Peyer's patch (tissue), 4 donors: Measurements from ENCODE around the gene ANO4.

ENCODE experiments used
- CTCF ChIP-seq, 6 experiments: fragments of 450-650 bp in 4 of 6; fragments of 200-600 bp in 2 of 6; sonication (generic) in 1 of 6; IDR thresholded peaks; one replicate each; pipeline ENCODE4 v1.5.1; 2017 to 2019; ENCODE audit warnings: antibody characterized with exemption in 6 of 6, mild to moderate bottlenecking in 3 of 6, moderate library complexity in 1 of 6
- POLR2A ChIP-seq, 2 donors: fragments of 450-650 bp; IDR thresholded peaks; one replicate each; pipeline ENCODE4 v1.5.1; 2017; ENCODE audit warnings: antibody characterized with exemption in 2 of 2, mild to moderate bottlenecking in 2 of 2, moderate library complexity in 2 of 2

- TF ChIP-seq CTCF (IDR thresholded peaks at IDR 0.05) (no peak), POLR2A (IDR thresholded peaks at IDR 0.05) (no peak)
Measured at GRCh38 chr12:100824476-100824875, 29.9 kb downstream of the ANO4 start.
